ENCODE data around the gene FBXO17.

GRCh38 chr19:38900202-38900629, 75.3 kb downstream of the FBXO17 start:
- TF ChIP-seq EZH2phosphoT487 (IDR thresholded peaks at IDR 0.05; ENCODE audit: insufficient read depth, low read depth) (no peak), EZH2 (IDR thresholded peaks at IDR 0.05; ENCODE audit: insufficient read depth, poor library complexity, severe bottlenecking) (no peak)

Measured in GM23248 (cell line).